B cell (primary cell): ENCODE results near the gene AP3S1.

Experiments used
- CTCF ChIP-seq: fragments of 200-600 bp; IDR thresholded peaks from one replicate; pipeline ENCODE4 v1.8.0; 2022; ENCODE audit warnings: antibody characterized with exemption, mild to moderate bottlenecking
- EZH2 ChIP-seq: IDR thresholded peaks from 2 replicates; pipeline ENCODE4 v1.6.1; 2012; ENCODE audit warnings: borderline replicate concordance, low read depth, mild to moderate bottlenecking, moderate library complexity, low read length; ENCODE audit not compliant: insufficient read depth, poor library complexity, severe bottlenecking

- TF ChIP-seq CTCF = no peak
- no peak for TF ChIP-seq EZH2
These were observed 5.6 kb downstream of the AP3S1 start for GRCh38 chr5:115847290-115847689.
